Measurements from ENCODE around the gene MFSD2B.

The MFSD2B gene

GRCh38 chr2:24040511-24040910 is 30.6 kb downstream of the MFSD2B start:
- TF ChIP-seq TEAD4 (IDR thresholded peaks at IDR 0.05) (no peak), REST (IDR thresholded peaks at IDR 0.05; ENCODE audit: low read depth) (no peak), EP300 (IDR thresholded peaks at IDR 0.05; ENCODE audit: borderline replicate concordance) (no peak), CEBPB (IDR thresholded peaks at IDR 0.05) (no peak)

- no peak for TF ChIP-seq RAD21 (IDR thresholded peaks at IDR 0.05; ENCODE audit: low read depth)
- no peak for TF ChIP-seq TCF12 (IDR thresholded peaks at IDR 0.05; ENCODE audit: low read depth)
- TF ChIP-seq EP300 (IDR thresholded peaks at IDR 0.05; ENCODE audit: borderline replicate concordance), result no peak
- no peak for TF ChIP-seq NFIC (IDR thresholded peaks at IDR 0.05)
- TF ChIP-seq ZBTB7A (IDR thresholded peaks at IDR 0.05; ENCODE audit: low read depth), result no peak
- no peak for TF ChIP-seq FOXM1 (IDR thresholded peaks at IDR 0.05; ENCODE audit: borderline replicate concordance, low read depth)
These were observed 35.9 kb downstream of the MFSD2B start for GRCh38 chr2:24045511-24046508.

- TF ChIP-seq RAD21 (IDR thresholded peaks at IDR 0.05; ENCODE audit: low read depth) (no peak), YY1 (IDR thresholded peaks at IDR 0.05; ENCODE audit: low read depth) (no peak), FOXM1 (IDR thresholded peaks at IDR 0.05; ENCODE audit: borderline replicate concordance, low read depth) (no peak), EP300 (IDR thresholded peaks at IDR 0.05; ENCODE audit: borderline replicate concordance) (no peak), TAF1 (IDR thresholded peaks at IDR 0.05; ENCODE audit: low read depth) (no peak), ZBTB7A (IDR thresholded peaks at IDR 0.05; ENCODE audit: low read depth) (no peak), TCF12 (IDR thresholded peaks at IDR 0.05; ENCODE audit: low read depth) (no peak), EGR1 (IDR thresholded peaks at IDR 0.05) (no peak), NFIC (IDR thresholded peaks at IDR 0.05) (no peak), USF1 (IDR thresholded peaks at IDR 0.05) (no peak), CREB1 (IDR thresholded peaks at IDR 0.05; ENCODE audit: low read depth) (no peak), TEAD4 (IDR thresholded peaks at IDR 0.05) (no peak), CEBPB (IDR thresholded peaks at IDR 0.05) (no peak), REST (IDR thresholded peaks at IDR 0.05; ENCODE audit: low read depth) (no peak), MAX (IDR thresholded peaks at IDR 0.05) (no peak)
These were observed 36.7 kb downstream of the MFSD2B start for GRCh38 chr2:24046599-24046929.

GRCh38 chr2:24046930-24047702 is 37.2 kb downstream of the MFSD2B start, which contains the start of gene WDCP:
Gene WDCP, minus strand, starts transcription at chr2:24047391. Its CDS starts 7,897 bp downstream, at chr2:24039494.
- TF ChIP-seq TCF12 (IDR thresholded peaks at IDR 0.05; ENCODE audit: low read depth), result 0 out of 2 replicates have a peak, but pooled peaks have one; percentile 18
- TF ChIP-seq YY1 (IDR thresholded peaks at IDR 0.05; ENCODE audit: low read depth), result 0 out of 2 replicates have a peak, but pooled peaks have one; percentile 14
- TF ChIP-seq USF1 (IDR thresholded peaks at IDR 0.05), result no peak
- TF ChIP-seq FOXM1 (IDR thresholded peaks at IDR 0.05; ENCODE audit: borderline replicate concordance, low read depth), result no peak
- TF ChIP-seq MAX (IDR thresholded peaks at IDR 0.05), result peak; percentile 47; the same call in 1 of the 2 replicates
- peak; percentile 81 for TF ChIP-seq TAF1 (IDR thresholded peaks at IDR 0.05; ENCODE audit: low read depth)

GRCh38 chr2:24047703-24048033 is 37.8 kb downstream of the MFSD2B start:
- TF ChIP-seq TCF12 (IDR thresholded peaks at IDR 0.05; ENCODE audit: low read depth), result no peak
- no peak for TF ChIP-seq ZBTB7A (IDR thresholded peaks at IDR 0.05; ENCODE audit: low read depth)
- TF ChIP-seq CREB1 (IDR thresholded peaks at IDR 0.05; ENCODE audit: low read depth), result no peak
- no peak for TF ChIP-seq USF1 (IDR thresholded peaks at IDR 0.05)
- TF ChIP-seq MAX (IDR thresholded peaks at IDR 0.05), result 0 out of 2 replicates have a peak, but pooled peaks have one; percentile 2
- no peak for TF ChIP-seq YY1 (IDR thresholded peaks at IDR 0.05; ENCODE audit: low read depth)
- no peak for TF ChIP-seq EGR1 (IDR thresholded peaks at IDR 0.05)
